ENCODE measurements around the gene MAN1A1. TPM values are rescaled to one million over a fixed set of nuclear protein-coding genes. Genes with fewer than 3 reads are reported as not detected.

The MAN1A1 gene
- total and polyA plus RNA-seq, 7 donors = 10.2 to 143 (median 81.9) TPM

- no peak for DNase-seq
- WGBS, 2 donors = 83 to 93% methylated on average over 4 of the region's 4 CpGs
- no peak overlapping the region for H3K27ac ChIP-seq
- intact Hi-C loops (cut with DNase I) = loop anchor here (5.0 kb wide), 1 partner anchor 197 kb away; no protein-coding TSS in a partner anchor
- no peaks in the 10 kb centered on the region for H3K27me3 ChIP-seq
- H3K9me3 ChIP-seq = no peaks in the 10 kb centered on the region
- TF ChIP-seq CTCF (IDR thresholded peaks at IDR 0.05) (no peak), POLR2AphosphoS5 (IDR thresholded peaks at IDR 0.05) (no peak), EP300 (IDR thresholded peaks at IDR 0.05) (no peak), POLR2A (IDR thresholded peaks at IDR 0.05) (no peak)
- H3K4me3 ChIP-seq = no peak overlapping the region
- H3K36me3 ChIP-seq = peaks cover 0 to 4% (median 2%) of the 10 kb centered on the region in 4 donors
- peaks cover 0 to 33% (median 24%) of the 10 kb centered on the region in 4 donors for H3K4me1 ChIP-seq
Observed at GRCh38 chr6:119328892-119329793, 20.4 kb downstream of the MAN1A1 start.

GRCh38 chr6:119328254-119328653, 21.3 kb downstream of the MAN1A1 start:
- TF ChIP-seq POLR2A (IDR thresholded peaks at IDR 0.05) (no peak), CTCF (IDR thresholded peaks at IDR 0.05) (no peak), EP300 (IDR thresholded peaks at IDR 0.05) (no peak), POLR2AphosphoS5 (IDR thresholded peaks at IDR 0.05) (no peak)
- DNase-seq = no peak
- no peaks in the 10 kb centered on the region for H3K9me3 ChIP-seq
- H3K4me1 ChIP-seq = peaks cover 0 to 33% (median 21%) of the 10 kb centered on the region in 4 donors
- H3K27me3 ChIP-seq = no peaks in the 10 kb centered on the region
- H3K4me3 ChIP-seq = no peak overlapping the region
- 95 to 96% methylated on average over 2 of the region's 2 CpGs for WGBS, 2 donors
- intact Hi-C loops (cut with DNase I) = loop anchor here (5.0 kb wide), 1 partner anchor 196 kb away; no protein-coding TSS in a partner anchor
- H3K27ac ChIP-seq = no peak overlapping the region
- H3K36me3 ChIP-seq = peaks cover 0 to 4% (median 2%) of the 10 kb centered on the region in 4 donors

- WGBS, 2 donors = 91 to 95% methylated on average over 2 of the region's 2 CpGs
- TF ChIP-seq POLR2A (IDR thresholded peaks at IDR 0.05) (no peak), EP300 (IDR thresholded peaks at IDR 0.05) (no peak), CTCF (IDR thresholded peaks at IDR 0.05) (no peak), POLR2AphosphoS5 (IDR thresholded peaks at IDR 0.05) (no peak)
- Histone ChIP-seq H3K4me3 (no peak overlapping the region), H3K27me3 (no peaks in the 10 kb centered on the region), H3K4me1 (peaks cover 0 to 33% (median 21%) of the 10 kb centered on the region in 4 donors), H3K27ac (no peak overlapping the region), H3K9me3 (no peaks in the 10 kb centered on the region), H3K36me3 (peaks cover 0 to 4% (median 2%) of the 10 kb centered on the region in 4 donors)
- intact Hi-C loops (cut with DNase I) = loop anchor here (5.0 kb wide), 1 partner anchor 196 kb away; no protein-coding TSS in a partner anchor
- no peak for DNase-seq
Observed at GRCh38 chr6:119327810-119328209, 21.8 kb downstream of the MAN1A1 start.

GRCh38 chr6:119326291-119327005, 23.1 kb downstream of the MAN1A1 start:
- 92 to 96% methylated on average over 10 of the region's 10 CpGs for WGBS, 2 donors
- no peak overlapping the region for H3K4me3 ChIP-seq
- no peak for DNase-seq
- H3K9me3 ChIP-seq = no peaks in the 10 kb centered on the region
- TF ChIP-seq POLR2A (IDR thresholded peaks at IDR 0.05) (no peak), EP300 (IDR thresholded peaks at IDR 0.05) (no peak), CTCF (IDR thresholded peaks at IDR 0.05) (no peak), POLR2AphosphoS5 (IDR thresholded peaks at IDR 0.05) (no peak)
- no peak overlapping the region for H3K27ac ChIP-seq
- intact Hi-C loops (cut with DNase I) = loop anchor here (5.0 kb wide), 1 partner anchor 194 kb away; no protein-coding TSS in a partner anchor
- no peaks in the 10 kb centered on the region for H3K27me3 ChIP-seq
- peaks cover 0 to 33% (median 21%) of the 10 kb centered on the region in 4 donors for H3K4me1 ChIP-seq
- H3K36me3 ChIP-seq = peaks cover 0 to 4% (median under 1%) of the 10 kb centered on the region in 4 donors

Data from sigmoid colon (tissue), 7 donors.